ENCODE results near the gene WBP1L. TPM values are rescaled to one million over a fixed set of nuclear protein-coding genes. Genes with fewer than 3 reads are reported as not detected.

The WBP1L gene
- total RNA-seq, 4 donors from 2014 or later, result 103 to 204 (median 145) TPM

- Histone ChIP-seq H3K36me3 (no peaks in the 10 kb centered on the region), H3K4me3 (no peak overlapping the region), H3K27ac (peak overlapping the region; percentile 91 to 100 (median 96)), H3K4me1 (peaks cover 93 to 94% of the 10 kb centered on the region in 2 donors), H3K9me3 (no peaks in the 10 kb centered on the region), H3K27me3 (no peaks in the 10 kb centered on the region)
- TF ChIP-seq POLR2A (IDR thresholded peaks at IDR 0.05), result no peak
- no peak for TF ChIP-seq CTCF (IDR thresholded peaks at IDR 0.05 in 4 of 5, conservative IDR thresholded peaks at IDR 0.05 in 1 of 5)
- in situ Hi-C loops (cut with MboI; ENCODE audit: low sequenced_read_pairs in 4 of 4), result no loop called here
- no peak for DNase-seq
- no peak for ATAC-seq
- intact Hi-C loops (cut with DNase I; ENCODE audit: low total_unique reads), result no loop called here
Measured at GRCh38 chr10:102791754-102792395, 48.1 kb downstream of the WBP1L start.

- TF ChIP-seq CTCF (IDR thresholded peaks at IDR 0.05 in 4 of 5, conservative IDR thresholded peaks at IDR 0.05 in 1 of 5) (no peak), POLR2A (IDR thresholded peaks at IDR 0.05) (peak; percentile 31 to 56)
- H3K4me3 ChIP-seq, result peak overlapping the region in 3 of 4 donors; percentile 4 to 29 (median 22)
- peak overlapping the region; percentile 91 to 100 (median 96) for H3K27ac ChIP-seq
- intact Hi-C loops (cut with DNase I; ENCODE audit: low total_unique reads), result loop anchor here (1.0 kb wide), 2 partner anchors 12 to 20 kb away; no protein-coding TSS in a partner anchor
- H3K27me3 ChIP-seq, result no peaks in the 10 kb centered on the region
- peaks cover 96 to 99% of the 10 kb centered on the region in 2 donors for H3K4me1 ChIP-seq
- in situ Hi-C loops (cut with MboI; ENCODE audit: low sequenced_read_pairs in 4 of 4), result no loop called here
- DNase-seq (peak; percentile 75 to 79), ATAC-seq (peak; percentile 36 to 72)
- no peaks in the 10 kb centered on the region for H3K9me3 ChIP-seq
- peaks cover 0 to 19% of the 10 kb centered on the region in 2 donors for H3K36me3 ChIP-seq
Measured at GRCh38 chr10:102795453-102796406, 52.0 kb downstream of the WBP1L start.

DNA sequence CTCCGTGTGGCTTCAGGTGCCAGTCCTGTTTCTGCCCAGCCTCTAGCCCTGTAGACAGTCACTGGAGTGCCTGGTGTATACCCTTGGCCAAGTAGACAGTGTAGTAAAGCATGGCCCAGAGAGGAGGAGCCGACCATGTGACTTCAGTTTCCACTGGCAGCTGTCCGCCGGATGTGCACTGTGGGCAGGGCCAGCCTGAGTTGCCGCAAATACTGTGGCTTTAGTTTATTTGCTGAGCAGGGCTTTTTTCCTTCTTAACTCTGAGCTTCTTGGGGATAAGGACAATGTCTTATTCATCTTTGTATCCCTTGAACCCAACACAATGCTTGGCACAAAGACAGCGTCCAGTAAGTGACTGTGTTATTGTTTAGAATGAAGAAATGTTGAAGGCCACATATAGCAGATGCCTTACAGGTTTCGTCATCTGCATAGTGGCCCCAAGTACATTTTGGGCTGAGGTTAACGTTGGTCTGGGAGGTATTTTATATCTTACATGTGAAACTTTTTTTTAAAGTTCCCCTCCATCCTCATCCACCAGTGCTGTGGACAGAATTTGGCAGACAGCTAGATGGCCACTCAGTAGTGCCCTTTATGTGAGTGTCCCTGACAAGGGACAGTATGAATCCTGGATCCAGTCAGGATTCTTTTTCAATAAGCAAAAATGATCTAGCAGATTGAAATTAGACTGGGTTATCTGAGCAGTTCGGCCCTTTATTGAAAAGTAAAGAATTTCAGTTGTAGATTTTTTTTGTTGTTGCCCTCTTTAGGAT lies 52.8 kb downstream of the WBP1L start:
- intact Hi-C loops (cut with DNase I; ENCODE audit: low total_unique reads), result loop anchor here (1.0 kb wide), 2 partner anchors 13 to 21 kb away; no protein-coding TSS in a partner anchor
- Histone ChIP-seq H3K27ac (peak overlapping the region; percentile 91 to 100 (median 96)), H3K27me3 (no peaks in the 10 kb centered on the region), H3K9me3 (no peaks in the 10 kb centered on the region), H3K4me3 (peak overlapping the region in 3 of 4 donors; percentile 5 to 30 (median 22)), H3K36me3 (peaks cover 0 to 19% of the 10 kb centered on the region in 2 donors), H3K4me1 (peaks cover 98 to 99% of the 10 kb centered on the region in 2 donors)
- peak; percentile 71 to 82 for ATAC-seq
- peak; percentile 86 to 88 for TF ChIP-seq POLR2A (IDR thresholded peaks at IDR 0.05)
- no peak for TF ChIP-seq CTCF (IDR thresholded peaks at IDR 0.05 in 4 of 5, conservative IDR thresholded peaks at IDR 0.05 in 1 of 5)
- in situ Hi-C loops (cut with MboI; ENCODE audit: low sequenced_read_pairs in 4 of 4), result no loop called here
- peak; percentile 95 to 97 for DNase-seq
